GM21526 (cell line): Measurements from ENCODE around the gene MAN1B1.
A peak's percentile ranks its signal among the peaks of the same experiment; 100 is the strongest.

Experiments
- ATAC-seq: cut with Tn5 transposase; IDR thresholded peaks from one replicate; pipeline ENCODE4 v1.9.1; 2021; ENCODE audit warnings: moderate library complexity; ENCODE audit not compliant: unreplicated experiment, low FRiP score

The MAN1B1 gene

DNA sequence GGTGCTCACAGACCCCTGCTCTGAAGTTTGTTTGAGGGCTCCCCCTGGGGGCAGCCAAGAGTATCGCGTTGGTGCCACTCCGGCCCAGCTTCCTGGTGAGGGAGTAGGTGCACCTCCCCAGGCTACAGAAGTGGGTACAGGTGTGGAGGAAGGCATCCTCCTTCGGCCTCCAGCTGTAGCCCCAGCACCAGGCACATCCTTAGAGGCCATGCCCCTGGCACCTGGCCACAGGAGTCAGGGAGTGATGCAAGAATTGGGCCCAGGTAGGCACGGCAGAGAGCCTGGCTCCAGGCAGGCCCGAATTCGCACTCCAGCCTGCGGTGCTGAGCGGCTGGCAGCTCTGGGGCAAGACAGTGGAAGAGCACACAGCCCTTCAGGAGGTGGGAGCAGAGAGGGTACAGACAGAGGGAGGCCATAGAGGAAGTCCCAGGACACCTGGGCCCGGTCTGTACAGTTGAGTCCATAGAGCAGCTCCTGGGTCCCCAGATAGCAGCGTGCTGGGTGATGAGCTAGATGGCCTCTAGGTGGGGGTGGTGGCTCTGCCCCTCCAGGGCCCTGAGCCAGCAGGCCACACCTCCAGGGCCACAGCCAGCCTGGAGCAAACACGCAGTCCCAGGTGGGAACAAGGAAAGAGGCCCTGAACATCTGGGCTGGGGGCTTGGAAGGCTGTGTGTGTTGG is 18.8 kb upstream of the MAN1B1 start:
- no peak for ATAC-seq

DNA sequence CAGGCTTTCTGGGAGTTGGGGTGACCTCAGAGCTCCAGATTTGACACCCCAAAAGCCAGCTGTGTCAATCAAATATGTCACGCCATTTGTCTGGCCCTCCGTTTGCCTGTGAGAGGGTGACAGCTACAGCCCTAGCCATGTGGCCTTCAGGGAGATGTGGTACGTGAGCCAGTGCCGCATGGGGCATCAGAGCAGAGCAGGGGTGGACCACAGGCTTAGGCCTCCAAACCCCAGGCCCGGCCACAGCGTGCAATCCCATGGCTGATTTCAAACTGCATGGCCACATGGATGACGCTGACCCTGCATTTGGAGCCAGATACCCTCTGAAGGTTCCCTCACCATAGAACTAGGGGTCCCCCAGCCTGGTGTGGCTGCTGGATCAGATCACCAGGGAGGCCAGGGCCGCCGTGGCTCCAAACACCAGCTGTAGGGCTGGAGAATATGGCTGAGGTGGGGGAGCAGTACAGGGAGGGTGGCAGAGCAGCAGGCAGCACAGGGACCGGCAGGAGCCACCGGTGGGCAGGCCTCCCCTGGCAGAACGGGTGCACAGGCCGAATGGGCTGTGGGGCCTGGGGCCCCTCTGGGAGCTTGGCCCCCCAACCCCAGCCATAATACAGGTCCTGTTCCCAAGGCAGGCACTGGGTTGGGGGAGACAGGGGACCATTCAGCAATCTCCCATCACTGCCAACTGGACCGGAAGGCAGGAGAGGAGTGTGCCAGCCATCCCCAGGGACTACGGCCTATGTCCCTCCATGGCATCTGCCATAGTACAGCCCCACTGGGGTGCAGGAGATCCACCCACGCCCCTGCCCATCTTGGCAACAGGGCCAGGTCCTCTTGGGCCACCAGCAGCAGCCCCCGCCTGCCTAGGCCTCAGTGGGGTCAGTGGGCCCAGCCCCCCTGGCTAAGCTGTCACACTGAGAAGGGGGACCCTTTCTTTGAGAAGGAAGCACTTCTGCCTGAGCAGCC is 18.0 kb upstream of the MAN1B1 start:
- no peak for ATAC-seq

DNA sequence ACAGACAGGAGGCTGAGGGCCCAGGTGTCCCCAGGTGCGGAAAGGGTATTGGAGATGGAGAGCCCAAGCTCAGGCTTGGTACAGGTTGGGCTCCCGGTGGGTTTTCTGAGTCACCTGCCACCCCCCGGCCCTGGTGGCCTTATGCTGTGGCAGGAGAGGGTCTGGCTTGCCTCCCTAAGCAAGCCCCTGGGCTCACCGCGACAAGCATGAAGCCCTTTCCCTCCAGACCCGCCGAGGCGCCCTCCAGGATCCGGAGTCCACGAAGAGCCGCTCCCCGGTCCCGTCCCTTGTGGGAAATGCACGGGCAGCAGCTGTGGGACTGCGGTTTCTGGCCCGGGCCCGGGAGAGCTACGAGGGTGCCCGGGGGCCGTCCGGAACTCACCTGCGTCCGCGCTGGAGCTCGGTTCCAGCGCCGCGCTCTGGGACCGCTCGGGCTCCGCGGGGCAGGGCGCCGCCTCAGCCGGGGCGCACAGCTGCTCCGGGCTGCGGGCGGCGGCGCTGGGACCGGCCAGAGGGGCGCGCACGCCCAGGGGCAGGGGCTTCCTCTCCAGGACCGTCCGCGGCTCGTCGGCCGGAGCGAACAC is 17.2 kb upstream of the MAN1B1 start:
- peak; percentile 3 for ATAC-seq

DNA sequence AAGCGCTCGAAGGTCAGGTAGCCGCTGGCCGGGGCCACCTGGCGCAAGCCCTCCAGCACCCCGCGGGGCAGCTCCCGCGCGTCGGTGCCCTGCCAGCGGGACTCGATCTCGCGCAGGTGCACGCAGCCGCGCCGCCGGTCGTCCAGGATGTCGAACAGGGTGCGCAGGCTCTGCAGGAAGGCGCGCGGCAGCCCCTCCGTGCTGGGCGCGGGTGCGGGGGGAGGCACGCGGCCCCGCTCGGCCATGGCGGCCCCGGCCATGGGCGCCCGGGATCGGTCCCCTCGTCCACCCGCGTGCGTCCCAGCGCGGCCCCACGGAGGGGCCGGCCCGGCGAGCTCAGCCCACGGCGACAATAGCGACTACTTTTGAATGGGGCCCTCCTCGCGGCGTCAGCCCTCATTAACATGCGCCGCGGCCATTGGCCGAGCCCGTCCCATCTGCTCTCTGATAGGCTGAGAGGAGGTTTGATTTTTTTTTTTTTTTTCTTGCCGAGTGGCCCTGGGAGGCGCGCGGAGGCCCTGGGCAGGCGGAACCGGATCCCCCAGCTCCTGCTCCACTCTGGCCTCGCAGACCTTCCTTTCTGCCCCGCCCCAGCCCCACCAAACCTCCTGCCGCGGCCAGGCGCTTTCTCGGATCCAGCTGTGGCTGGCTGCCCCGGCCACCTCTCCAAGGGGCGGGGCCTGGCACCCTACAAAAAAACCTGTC is 16.4 kb upstream of the MAN1B1 start, which contains the start of gene SAPCD2:
SAPCD2 (minus strand) TSS at position 357 of the 705 bp plus-strand sequence; CDS start at position 260, 97 bp downstream.
- ATAC-seq: peak; percentile 71

DNA sequence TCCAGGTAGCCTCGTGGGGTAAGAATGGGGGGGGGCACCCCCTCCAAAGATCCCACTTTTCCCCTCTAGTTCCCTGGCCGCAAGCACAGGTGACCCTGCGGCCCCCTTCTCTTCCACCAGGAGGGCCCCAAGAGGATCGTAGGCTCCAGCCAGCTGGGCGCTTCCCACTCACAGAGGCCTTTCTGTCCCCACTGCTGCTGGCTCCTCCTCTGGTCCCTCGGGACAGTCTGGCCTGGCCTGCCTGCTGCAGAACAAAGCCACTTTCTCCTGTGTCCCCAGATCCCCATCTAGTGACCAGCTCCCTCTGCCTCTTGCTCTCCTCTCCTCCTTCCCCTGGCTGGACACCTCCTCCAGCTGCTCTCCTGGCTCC is 15.9 kb upstream of the MAN1B1 start:
- no peak for ATAC-seq

DNA sequence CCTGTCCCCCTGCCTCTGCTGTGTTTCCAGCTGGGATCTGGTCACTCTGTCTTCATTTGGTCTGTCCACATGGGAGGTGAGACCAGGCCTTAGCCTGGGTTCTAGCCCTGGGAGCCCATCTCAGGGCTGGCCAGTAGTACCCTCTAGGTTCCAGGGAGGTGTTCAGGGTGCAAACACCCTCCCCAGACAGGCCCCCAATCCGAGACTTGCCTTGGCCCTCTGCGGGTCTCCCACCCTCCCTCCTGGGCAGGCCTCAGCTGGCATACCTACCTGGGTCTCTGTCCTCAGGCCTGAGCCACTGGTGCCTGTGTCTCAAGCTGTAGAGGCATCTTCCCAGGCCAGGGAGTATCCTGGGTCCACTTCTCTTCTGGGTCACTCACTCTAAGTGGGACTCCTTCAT is 15.5 kb upstream of the MAN1B1 start:
- no peak for ATAC-seq

DNA sequence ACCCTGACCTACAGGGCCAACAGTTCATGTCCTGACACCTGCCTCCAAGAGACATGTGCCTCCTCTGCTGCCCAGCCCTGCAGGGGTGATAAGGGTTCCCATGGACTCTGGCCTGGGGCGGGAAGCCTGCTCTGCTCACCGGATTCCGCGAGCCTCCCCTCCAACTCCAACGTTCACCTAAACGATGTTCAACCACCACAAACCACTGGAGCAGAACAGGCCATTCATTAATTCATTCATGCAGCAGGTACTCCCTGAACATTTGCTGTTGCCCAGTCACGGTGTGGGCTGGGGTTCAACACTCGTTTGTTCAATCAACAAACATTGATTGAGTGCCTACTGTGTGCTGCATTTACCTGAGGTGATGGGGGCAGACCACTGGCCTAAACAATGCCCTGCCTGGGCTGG is 12.8 kb upstream of the MAN1B1 start:
- no peak for ATAC-seq

DNA sequence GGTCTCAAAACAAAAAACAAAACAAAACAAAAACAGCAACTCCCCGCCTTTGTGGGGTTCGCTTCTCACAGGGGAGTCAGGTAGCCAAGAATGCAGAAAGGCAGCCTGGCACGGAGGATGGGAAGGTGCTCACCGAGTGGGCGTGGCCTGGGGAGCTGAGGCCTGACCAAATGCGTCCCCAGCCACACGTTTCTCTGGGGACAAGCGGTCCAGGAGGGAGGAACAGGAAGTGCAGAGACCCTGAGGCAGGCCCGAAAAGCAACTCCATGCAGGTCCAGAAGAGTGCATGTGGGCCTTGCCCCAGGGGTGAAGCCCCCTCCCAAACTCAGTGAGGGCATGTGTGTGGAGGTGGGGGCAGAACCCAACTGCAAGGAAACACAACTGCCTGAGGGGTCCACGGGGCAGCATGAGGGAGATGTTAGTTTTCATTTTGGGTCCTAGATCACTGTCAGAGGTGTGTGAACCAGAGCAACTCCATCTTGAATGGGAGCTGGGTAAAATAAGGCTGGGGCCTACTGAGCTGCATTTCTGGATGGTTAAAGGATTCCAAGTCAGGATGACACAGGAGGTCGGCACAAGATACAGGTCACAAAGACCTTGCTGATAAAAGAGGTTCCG is 12.0 kb upstream of the MAN1B1 start:
- ATAC-seq: no peak

DNA sequence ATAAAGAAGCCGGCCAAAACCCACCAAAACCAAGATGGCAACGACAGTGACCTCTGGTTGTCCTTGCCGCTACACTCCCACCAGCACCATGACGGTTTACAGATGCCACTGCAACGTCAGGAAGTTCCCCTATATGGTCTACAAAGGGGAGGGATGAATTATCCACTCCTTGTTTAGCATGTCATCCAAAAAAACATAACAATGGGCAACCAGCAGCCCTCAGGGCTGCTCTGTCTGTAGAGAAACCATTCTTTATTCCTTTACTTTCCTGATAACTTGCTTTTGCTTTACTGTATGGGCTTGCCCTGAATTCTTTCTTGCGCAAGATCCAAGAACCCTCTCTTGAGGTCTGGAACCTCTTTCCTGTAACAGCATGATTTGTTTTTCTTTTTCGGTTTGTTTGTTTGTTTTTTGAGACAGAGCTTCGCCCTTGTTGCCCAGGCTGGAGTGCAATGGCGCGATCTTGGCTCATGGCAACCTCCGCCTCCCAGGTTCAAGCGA is 11.5 kb upstream of the MAN1B1 start:
- no peak for ATAC-seq

DNA sequence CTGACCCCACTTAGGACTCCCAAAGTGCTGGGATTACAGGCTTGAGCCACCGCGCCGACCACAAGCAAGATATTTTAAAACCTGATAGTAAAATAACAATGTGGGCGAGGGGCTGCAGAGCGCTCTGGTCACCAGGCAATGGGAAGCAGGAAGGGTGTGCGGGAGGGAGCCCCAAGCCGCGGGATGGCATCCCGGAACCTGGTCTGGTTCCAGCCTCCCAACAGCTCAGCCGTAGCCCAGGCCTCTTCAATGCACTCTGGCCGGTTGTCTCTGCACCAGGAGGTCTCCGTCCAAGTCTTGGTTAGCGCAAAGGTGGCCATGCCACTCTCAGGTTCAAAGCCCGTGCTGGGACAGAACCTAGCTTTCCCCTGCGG is 10.2 kb upstream of the MAN1B1 start:
- no peak for ATAC-seq

DNA sequence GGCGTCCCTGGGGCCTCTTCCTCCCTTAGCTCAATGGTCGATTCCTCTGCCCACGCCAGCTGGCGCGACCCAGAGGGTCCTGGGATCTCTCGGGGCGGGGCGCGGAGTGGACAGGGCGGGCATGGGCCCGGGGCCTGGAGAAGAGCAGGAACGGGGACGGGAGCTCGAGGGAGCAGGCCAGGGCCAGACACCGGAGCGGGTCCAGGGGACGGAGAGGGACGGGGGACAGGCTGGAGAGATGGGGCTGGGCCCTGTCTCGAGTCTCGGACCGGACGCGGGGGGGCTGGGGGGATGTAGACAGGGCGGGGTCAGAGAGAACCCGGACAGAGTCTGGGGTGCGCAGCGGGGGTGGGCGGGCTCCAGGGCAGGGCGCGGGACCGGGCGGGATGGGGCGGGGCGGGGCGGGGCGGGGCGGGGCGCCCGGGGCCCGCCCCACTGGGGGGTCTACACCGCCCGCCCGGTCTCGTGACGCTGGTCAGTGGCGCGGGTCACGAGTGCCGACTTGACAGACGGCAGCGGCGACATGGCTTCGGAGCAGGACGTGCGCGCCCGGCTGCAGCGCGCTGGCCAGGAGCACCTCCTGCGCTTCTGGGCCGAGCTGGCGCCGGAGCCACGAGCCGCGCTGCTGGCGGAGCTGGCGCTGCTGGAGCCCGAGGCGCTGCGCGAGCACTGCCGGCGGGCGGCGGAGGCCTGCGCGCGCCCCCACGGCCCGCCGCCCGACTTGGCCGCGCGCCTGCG is 9.6 kb upstream of the MAN1B1 start, which contains the start of gene UAP1L1:
UAP1L1 (plus strand) TSS at position 508 of the 738 bp plus-strand sequence; CDS start at position 524, 16 bp downstream.
- ATAC-seq: no peak

DNA sequence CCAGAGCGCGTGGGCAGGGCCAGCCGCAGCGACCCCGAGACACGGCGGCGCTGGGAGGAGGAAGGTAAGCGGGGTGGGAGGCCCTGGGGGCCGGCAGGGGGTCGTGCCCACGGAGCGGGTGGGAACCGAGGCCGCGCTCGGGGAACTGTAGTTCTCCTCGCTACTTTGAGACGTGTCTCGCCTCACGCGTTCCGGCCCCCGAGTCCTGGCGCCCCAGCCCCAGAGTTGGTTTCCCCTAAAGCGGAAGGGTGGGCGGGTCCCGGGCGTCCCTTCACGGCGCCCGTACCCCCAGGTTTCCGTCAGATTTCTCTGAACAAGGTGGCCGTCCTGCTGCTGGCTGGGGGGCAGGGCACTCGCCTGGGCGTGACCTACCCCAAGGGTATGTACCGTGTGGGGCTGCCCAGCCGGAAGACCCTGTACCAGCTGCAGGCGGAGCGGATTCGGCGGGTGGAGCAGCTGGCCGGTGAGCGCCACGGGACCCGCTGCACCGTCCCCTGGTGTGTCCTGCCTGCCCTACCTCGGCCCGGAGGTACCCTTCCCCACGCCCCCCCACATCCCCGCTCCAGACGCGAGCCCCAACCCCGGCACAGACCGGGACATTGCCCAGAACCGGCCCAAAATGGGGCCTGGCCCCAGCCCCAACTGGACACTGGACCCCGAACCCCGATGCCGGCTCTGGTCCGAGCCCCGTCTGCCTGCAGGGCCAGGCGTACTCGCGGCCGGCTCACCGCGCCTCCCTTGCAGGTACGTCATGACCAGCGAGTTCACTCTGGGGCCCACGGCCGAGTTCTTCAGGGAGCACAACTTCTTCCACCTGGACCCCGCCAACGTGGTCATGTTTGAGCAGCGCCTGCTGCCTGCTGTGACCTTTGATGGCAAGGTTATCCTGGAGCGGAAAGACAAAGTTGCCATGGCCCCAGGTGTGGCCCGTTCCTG is 8.8 kb upstream of the MAN1B1 start:
- no peak for ATAC-seq

DNA sequence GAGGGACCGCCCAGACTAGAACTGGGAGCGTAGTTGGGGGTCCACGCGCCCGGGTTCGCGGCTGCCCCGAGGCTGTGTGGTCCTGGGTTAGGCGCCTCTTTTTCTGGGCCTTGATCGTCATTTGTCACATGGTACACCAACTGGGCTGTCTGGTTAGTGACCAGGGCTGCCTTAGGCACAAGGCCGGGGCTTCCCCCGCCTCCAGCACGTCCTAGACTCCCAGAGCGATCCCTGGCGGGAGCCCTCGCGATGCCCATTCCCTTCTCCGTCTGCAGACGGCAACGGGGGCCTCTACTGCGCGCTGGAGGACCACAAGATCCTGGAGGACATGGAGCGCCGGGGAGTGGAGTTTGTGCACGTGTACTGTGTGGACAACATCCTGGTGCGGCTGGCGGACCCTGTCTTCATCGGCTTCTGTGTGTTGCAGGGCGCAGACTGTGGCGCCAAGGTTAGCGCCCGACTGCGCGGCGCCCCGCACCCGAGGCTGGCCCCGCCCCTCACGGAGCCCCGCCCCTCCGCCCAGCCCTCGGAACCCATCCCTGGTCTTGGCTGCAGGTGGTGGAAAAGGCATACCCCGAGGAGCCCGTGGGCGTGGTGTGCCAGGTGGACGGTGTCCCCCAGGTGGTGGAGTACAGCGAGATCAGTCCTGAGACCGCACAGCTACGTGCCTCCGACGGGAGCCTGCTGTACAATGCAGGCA is 7.9 kb upstream of the MAN1B1 start:
- no peak for ATAC-seq

DNA sequence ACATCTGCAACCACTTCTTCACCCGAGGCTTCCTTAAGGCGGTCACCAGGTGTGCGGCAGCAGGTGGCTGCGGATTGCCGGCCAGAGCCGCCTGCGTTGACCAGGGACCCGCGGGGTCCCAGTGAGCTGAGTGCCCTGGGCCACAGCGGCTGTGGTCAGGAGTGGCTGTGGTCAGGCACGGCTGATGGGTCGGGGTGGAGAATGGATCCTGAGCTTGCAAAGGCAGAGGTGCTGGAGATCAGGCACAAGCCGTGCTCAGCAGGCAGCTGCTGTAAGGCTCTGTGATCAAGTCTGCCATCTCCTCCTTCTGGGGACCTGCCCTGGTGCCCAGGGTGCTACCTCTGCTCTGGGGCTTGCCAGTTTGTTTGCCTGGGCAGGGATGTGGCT is 7.4 kb upstream of the MAN1B1 start:
- ATAC-seq: no peak

DNA sequence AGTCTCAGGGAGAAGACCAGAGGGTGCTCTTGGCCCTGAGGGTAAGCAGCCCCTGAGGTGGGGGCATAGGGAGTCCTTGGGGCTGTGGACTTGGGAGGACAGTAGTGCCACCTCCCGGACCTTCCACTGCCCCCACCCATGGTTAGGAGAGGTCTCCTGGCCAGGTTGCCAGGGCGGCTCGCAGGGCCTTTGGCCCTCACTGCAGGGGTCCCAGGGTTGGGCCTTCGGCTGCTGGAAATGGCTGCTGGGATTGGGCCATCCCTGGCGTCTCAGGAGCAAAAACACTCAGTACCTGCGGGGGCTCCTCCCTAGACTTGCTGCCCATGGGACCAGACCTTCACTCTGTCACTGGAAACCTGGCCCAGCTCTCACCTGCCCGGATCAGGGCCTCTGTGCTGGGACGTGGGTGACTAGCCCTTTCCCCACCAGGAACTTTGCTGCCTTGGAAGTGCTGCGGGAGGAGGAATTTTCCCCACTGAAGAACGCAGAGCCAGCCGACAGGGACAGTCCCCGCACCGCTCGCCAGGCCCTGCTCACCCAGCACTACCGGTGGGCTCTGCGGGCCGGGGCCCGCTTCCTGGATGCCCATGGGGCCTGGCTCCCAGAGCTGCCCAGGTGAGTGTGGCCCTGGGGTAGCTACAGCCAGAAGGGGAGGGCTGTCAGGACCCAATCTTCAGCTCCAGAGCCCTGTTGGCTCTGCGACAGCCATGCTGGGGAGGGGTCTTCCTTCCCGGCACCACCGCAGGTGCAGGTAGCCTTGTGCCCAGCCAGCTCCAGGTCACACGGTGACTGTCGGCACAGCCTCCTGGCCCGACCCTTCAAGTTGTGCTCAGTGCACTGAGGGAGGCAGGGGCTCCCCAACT is 6.3 kb upstream of the MAN1B1 start:
- no peak for ATAC-seq

DNA sequence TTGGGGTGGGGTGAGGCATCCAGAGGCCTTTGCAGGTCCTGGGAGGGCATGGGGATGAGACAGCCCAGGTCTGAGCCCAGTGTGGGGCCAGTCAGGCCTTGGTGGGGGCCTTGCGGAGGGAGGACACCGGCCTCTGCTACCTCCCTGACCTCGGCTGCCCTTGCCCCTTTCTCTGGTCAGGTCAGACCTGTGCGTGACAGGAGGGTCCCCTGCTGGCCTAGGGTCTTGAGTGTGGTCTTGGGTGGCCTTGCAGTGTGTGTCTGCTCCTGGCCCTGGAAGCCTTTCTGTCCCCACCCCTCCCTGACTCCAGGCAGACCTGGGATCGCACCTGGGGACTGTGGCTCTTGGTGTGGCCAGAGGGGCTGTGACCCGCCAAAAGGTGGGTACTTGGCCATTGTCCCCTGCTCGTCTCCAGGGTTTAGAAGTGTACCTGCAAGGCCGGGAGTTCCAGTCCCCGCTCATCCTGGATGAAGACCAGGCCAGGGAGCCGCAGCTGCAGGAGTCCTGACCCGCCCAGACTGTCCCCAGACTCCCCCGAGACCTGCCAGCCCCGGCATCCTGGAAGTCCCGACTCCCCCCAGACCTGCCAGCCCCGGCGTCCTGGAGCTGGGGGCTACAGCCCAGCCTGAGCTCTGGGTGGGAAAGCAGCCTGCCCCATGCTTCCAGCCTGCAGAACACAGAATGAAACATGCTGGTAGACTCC is 4.4 kb upstream of the MAN1B1 start:
- ATAC-seq: no peak
